PFSK-1 (cell line): ENCODE measurements around the gene TPRG1.

Experiments used
- FOXP2 ChIP-seq: optimal IDR thresholded peaks from 2 replicates; pipeline ENCODE3; 2011; ENCODE audit warnings: borderline replicate concordance, control low read depth, inconsistent platforms; ENCODE audit not compliant: insufficient read depth; ENCODE audit errors: extremely low read length, extremely low read depth
- POLR2AphosphoS5 ChIP-seq: IDR thresholded peaks from 2 replicates; pipeline ENCODE4 v1.6.1; 2012; ENCODE audit warnings: low read depth, mild to moderate bottlenecking, control low read depth, low read length, moderate library complexity
- REST ChIP-seq, 2 experiments: IDR thresholded peaks; 2 replicates each; pipeline versions ENCODE4 v1.6.1 to v1.8.0; 2011 to 2012; ENCODE audit warnings: low read depth in 2 of 2, low read length in 2 of 2, control low read depth in 1 of 2, inconsistent platforms in 1 of 2, mild to moderate bottlenecking in 1 of 2, moderate library complexity in 1 of 2; ENCODE audit not compliant: insufficient read depth in 1 of 2
- SIN3A ChIP-seq: IDR thresholded peaks from 2 replicates; pipeline ENCODE4 v1.6.1; 2012; ENCODE audit warnings: mild to moderate bottlenecking, low read length, moderate library complexity, borderline replicate concordance; ENCODE audit not compliant: insufficient read depth
- TAF1 ChIP-seq: IDR thresholded peaks from 2 replicates; pipeline ENCODE4 v1.6.1; 2012; ENCODE audit warnings: low read length, control low read depth, borderline replicate concordance; ENCODE audit not compliant: insufficient read depth

Gene TPRG1

GRCh38 chr3:189138901-189139610 is 32.7 kb upstream of the TPRG1 start:
- TF ChIP-seq TAF1: no peak
- no peak for TF ChIP-seq FOXP2
- no peak for TF ChIP-seq SIN3A
- no peak for TF ChIP-seq POLR2AphosphoS5
- TF ChIP-seq REST (IDR thresholded peaks at IDR 0.05; ENCODE audit: insufficient read depth in 1 of 2, low read depth in 2 of 2, low read length in 2 of 2): no peak

- no peak for TF ChIP-seq FOXP2
- TF ChIP-seq SIN3A: no peak
- no peak for TF ChIP-seq POLR2AphosphoS5
- no peak for TF ChIP-seq TAF1
- no peak for TF ChIP-seq REST (IDR thresholded peaks at IDR 0.05; ENCODE audit: insufficient read depth in 1 of 2, low read depth in 2 of 2, low read length in 2 of 2)
Measured at GRCh38 chr3:189139611-189139940, 32.2 kb upstream of the TPRG1 start.

- TF ChIP-seq SIN3A (no peak), FOXP2 (no peak), TAF1 (no peak)
Measured at GRCh38 chr3:189142527-189142926, 29.2 kb upstream of the TPRG1 start.

- no peak for TF ChIP-seq SIN3A
- no peak for TF ChIP-seq FOXP2
- TF ChIP-seq TAF1: no peak
- TF ChIP-seq POLR2AphosphoS5: no peak
- TF ChIP-seq REST (IDR thresholded peaks at IDR 0.05; ENCODE audit: insufficient read depth in 1 of 2, low read depth in 2 of 2, low read length in 2 of 2): no peak
Measured at GRCh38 chr3:189143321-189143720, 28.4 kb upstream of the TPRG1 start.

- TF ChIP-seq REST (IDR thresholded peaks at IDR 0.05; ENCODE audit: insufficient read depth in 1 of 2, low read depth in 2 of 2, low read length in 2 of 2): no peak
- no peak for TF ChIP-seq TAF1
- TF ChIP-seq POLR2AphosphoS5: no peak
- TF ChIP-seq FOXP2: no peak
- TF ChIP-seq SIN3A: no peak
Measured at GRCh38 chr3:189143771-189144170, 28.0 kb upstream of the TPRG1 start.
